NCI-H1417 treated with DMSO at 0.1 percent for 48 hours (cell line): Measurements from ENCODE around the gene SMKR1.
A peak's percentile ranks its signal among the peaks of the same experiment; 100 is the strongest.
"Not testable (repeated sequence)": the region's sequence is repeated elsewhere in the genome, so short reads cannot be mapped to it uniquely, and the experiment has no call there.

Experiments
- DNase-seq: peaks from one replicate; lab custom pipeline; 2025; lab: John Stamatoyannopoulos, UW

Gene SMKR1

GRCh38 chr7:129525225-129525862 lies 23.0 kb downstream of the SMKR1 start:
- no peak for DNase-seq

GRCh38 chr7:129529643-129530042 lies 27.3 kb downstream of the SMKR1 start:
- no peak for DNase-seq

GRCh38 chr7:129530795-129531391 lies 28.6 kb downstream of the SMKR1 start:
- no peak for DNase-seq

GRCh38 chr7:129531721-129532120 lies 29.4 kb downstream of the SMKR1 start:
- DNase-seq: no peak

GRCh38 chr7:129532375-129532774 lies 30.0 kb downstream of the SMKR1 start:
- DNase-seq: no peak

- DNase-seq: not testable (repeated sequence)
Measured at GRCh38 chr7:129534558-129535274, 32.4 kb downstream of the SMKR1 start.

GRCh38 chr7:129535896-129536295 lies 33.6 kb downstream of the SMKR1 start:
- DNase-seq: no peak

- no peak for DNase-seq
Measured at GRCh38 chr7:129536323-129536722, 34.0 kb downstream of the SMKR1 start.

GRCh38 chr7:129538790-129539189 lies 36.5 kb downstream of the SMKR1 start:
- no peak for DNase-seq

GRCh38 chr7:129540340-129540739 lies 38.0 kb downstream of the SMKR1 start:
- DNase-seq: no peak

- DNase-seq: no peak
Measured at GRCh38 chr7:129544700-129545099, 42.4 kb downstream of the SMKR1 start.

GRCh38 chr7:129550693-129551360 lies 48.5 kb downstream of the SMKR1 start:
- no peak for DNase-seq

- peak; percentile 89 for DNase-seq
Measured at GRCh38 chr7:129553899-129554461, 51.6 kb downstream of the SMKR1 start.

- DNase-seq: no peak
Measured at GRCh38 chr7:129556607-129557133, 54.3 kb downstream of the SMKR1 start.

GRCh38 chr7:129557686-129558481 lies 55.6 kb downstream of the SMKR1 start:
- DNase-seq: peak; percentile 20

- DNase-seq: no peak
Measured at GRCh38 chr7:129559564-129559963, 57.2 kb downstream of the SMKR1 start.

GRCh38 chr7:129560831-129561230 lies 58.5 kb downstream of the SMKR1 start:
- no peak for DNase-seq

- no peak for DNase-seq
Measured at GRCh38 chr7:129561677-129562359, 59.5 kb downstream of the SMKR1 start.
